Measurements from ENCODE around the gene GPR135. TPM values are rescaled to one million over a fixed set of nuclear protein-coding genes. Genes with fewer than 3 reads are reported as not detected.

Gene GPR135
- total and polyA plus RNA-seq, 2 of the 13 experiments (the other 11 are each of a cell fraction or from before 2014, with no cell fraction given) = 0.46 to 1.3 TPM

DNA sequence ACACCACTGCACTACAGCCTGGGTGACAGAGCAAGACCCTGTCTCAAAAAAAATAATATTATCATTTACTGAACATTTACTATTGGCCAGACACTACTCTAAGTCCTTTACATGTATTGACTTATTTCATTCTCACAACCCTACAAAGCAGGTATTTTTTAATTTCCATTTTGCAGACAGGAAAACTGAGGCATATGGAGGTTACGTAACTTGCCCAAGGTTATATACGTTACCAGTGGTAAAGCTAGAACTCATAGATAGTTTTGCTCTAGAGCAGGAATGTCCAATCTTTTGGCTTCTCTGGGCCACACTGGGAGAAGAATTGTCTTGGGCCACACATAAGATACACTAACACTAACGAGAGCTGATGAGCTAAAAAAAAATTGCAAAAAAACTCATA is 13.4 kb upstream of the GPR135 start:
- CTCF ChIA-PET (ENCODE audit: low intra/inter-chr PET ratio, low total read pairs) = no interaction called here
- Histone ChIP-seq H3K9ac (ENCODE audit: insufficient read depth, low read depth, low read length) (no peak overlapping the region), H2AFZ (ENCODE audit: low read length) (no peak overlapping the region), H3K36me3 (replicated peaks in 1 of 2; ENCODE audit: control insufficient read depth in 1 of 2, insufficient read depth in 2 of 2, low read length in 2 of 2) (peaks cover 16 to 31% of the 10 kb centered on the region in 2 experiments), H3K79me2 (ENCODE audit: insufficient read depth, low read length) (peaks cover 26% of the 10 kb centered on the region), H3K27ac (ENCODE audit: extremely low read length, insufficient read depth, low read length) (no peak overlapping the region), H3K9me3 (ENCODE audit: low read length) (no peaks in the 10 kb centered on the region), H3K4me3 (replicated peaks in 1 of 3; ENCODE audit: insufficient read depth in 1 of 3, low read depth in 2 of 3, low read length in 3 of 3) (no peak overlapping the region), H3K4me1 (ENCODE audit: insufficient read depth, low read length) (peaks cover 32% of the 10 kb centered on the region), H3K27me3 (ENCODE audit: control insufficient read depth in 1 of 2, insufficient read depth in 2 of 2, low read length in 2 of 2) (peaks cover 0 to 3% of the 10 kb centered on the region in 2 experiments; a peak in 1 of 5 replicates), H4K20me1 (ENCODE audit: insufficient read depth, low read length) (peaks cover 12% of the 10 kb centered on the region), H3K4me2 (ENCODE audit: low read depth, low read length) (no peak overlapping the region)
- POLR2A ChIA-PET = no interaction called here
- intact Hi-C loops (cut with micrococcal nuclease; ENCODE audit: unreplicated experiment) = no loop called here
- TF ChIP-seq ZNF629 (CRISPR knock-in tag; conservative IDR thresholded peaks at IDR 0.05) = peak; percentile 82
- TF ChIP-seq PAX8 (CRISPR knock-in tag; IDR thresholded peaks at IDR 0.05; ENCODE audit: borderline replicate concordance) = no peak
- FAIRE-seq = no peak
- in situ Hi-C loops (cut with HindIII; ENCODE audit: extremely low pct_ligation_motif_present, low pct_unique_long_range_greater_than_20kb) = no loop called here
- WGBS (ENCODE audit: low lambda C conversion rate) = 100% methylated on average over 3 of the region's 3 CpGs
- DNase-seq (ENCODE audit: low spot score) = no peak
- BruUV-seq (replicated peaks) = no TSS peak
- ATAC-seq = no peak

DNA sequence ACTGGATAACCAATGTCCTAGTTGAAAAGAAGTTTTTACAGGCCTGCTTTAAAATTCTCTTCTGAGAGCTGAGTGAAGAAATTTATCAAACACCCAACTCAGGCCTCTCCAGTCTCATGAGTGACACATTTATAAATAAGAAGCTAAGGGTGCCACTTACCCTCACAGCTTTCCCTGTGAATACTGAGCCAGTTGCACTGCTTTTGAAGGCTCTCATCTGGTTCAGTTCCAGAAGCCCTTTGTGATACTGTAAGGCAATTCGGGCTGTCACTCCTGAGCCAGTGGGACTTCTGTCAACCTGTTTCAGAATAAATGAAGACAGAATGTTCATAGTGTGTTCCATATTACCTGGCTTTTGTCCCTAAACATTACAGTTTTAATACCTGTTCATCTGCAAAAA is 10.5 kb upstream of the GPR135 start:
- in situ Hi-C loops (cut with HindIII; ENCODE audit: extremely low pct_ligation_motif_present, low pct_unique_long_range_greater_than_20kb) = no loop called here
- DNase-seq (ENCODE audit: low spot score) (no peak), ATAC-seq (no peak), FAIRE-seq (no peak)
- no peaks in the 10 kb centered on the region for H3K9me3 ChIP-seq (ENCODE audit: low read length)
- H3K36me3 ChIP-seq (replicated peaks in 1 of 2; ENCODE audit: control insufficient read depth in 1 of 2, insufficient read depth in 2 of 2, low read length in 2 of 2) = peaks cover 19 to 43% of the 10 kb centered on the region in 2 experiments
- no peak overlapping the region for H3K9ac ChIP-seq (ENCODE audit: insufficient read depth, low read depth, low read length)
- ChIA-PET CTCF (ENCODE audit: low intra/inter-chr PET ratio, low total read pairs) (no interaction called here), POLR2A (interaction anchor here (1.8 kb wide), 1 partner anchor 8 kb away, joined by 6 read pairs; the partner anchor contains the start of genes JKAMP and L3HYPDH)
- peaks cover 9% of the 10 kb centered on the region for H3K4me1 ChIP-seq (ENCODE audit: insufficient read depth, low read length)
- no TSS peak for BruUV-seq (replicated peaks)
- no peak overlapping the region for H3K4me3 ChIP-seq (replicated peaks in 1 of 3; ENCODE audit: insufficient read depth in 1 of 3, low read depth in 2 of 3, low read length in 3 of 3)
- no peaks in the 10 kb centered on the region; the same call in 1 of the 2 replicates for H4K20me1 ChIP-seq (ENCODE audit: insufficient read depth, low read length)
- no peak overlapping the region for H3K4me2 ChIP-seq (ENCODE audit: low read depth, low read length)
- no peak overlapping the region for H3K27ac ChIP-seq (ENCODE audit: extremely low read length, insufficient read depth, low read length)
- 75% methylated on average over 1 of the region's 1 CpG for WGBS (ENCODE audit: low lambda C conversion rate)
- H2AFZ ChIP-seq (ENCODE audit: low read length) = no peak overlapping the region
- intact Hi-C loops (cut with micrococcal nuclease; ENCODE audit: unreplicated experiment) = no loop called here
- peaks cover under 1% of the 10 kb centered on the region for H3K79me2 ChIP-seq (ENCODE audit: insufficient read depth, low read length)
- H3K27me3 ChIP-seq (ENCODE audit: control insufficient read depth in 1 of 2, insufficient read depth in 2 of 2, low read length in 2 of 2) = no peaks in the 10 kb centered on the region
- TF ChIP-seq, protein P1, sequence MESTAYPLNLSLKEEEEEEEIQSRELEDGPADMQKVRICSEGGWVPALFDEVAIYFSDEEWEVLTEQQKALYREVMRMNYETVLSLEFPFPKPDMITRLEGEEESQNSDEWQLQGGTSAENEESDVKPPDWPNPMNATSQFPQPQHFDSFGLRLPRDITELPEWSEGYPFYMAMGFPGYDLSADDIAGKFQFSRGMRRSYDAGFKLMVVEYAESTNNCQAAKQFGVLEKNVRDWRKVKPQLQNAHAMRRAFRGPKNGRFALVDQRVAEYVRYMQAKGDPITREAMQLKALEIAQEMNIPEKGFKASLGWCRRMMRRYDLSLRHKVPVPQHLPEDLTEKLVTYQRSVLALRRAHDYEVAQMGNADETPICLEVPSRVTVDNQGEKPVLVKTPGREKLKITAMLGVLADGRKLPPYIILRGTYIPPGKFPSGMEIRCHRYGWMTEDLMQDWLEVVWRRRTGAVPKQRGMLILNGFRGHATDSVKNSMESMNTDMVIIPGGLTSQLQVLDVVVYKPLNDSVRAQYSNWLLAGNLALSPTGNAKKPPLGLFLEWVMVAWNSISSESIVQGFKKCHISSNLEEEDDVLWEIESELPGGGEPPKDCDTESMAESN (CRISPR knock-in tag; conservative IDR thresholded peaks at IDR 0.05) = no peak
- TF ChIP-seq, protein P2, sequence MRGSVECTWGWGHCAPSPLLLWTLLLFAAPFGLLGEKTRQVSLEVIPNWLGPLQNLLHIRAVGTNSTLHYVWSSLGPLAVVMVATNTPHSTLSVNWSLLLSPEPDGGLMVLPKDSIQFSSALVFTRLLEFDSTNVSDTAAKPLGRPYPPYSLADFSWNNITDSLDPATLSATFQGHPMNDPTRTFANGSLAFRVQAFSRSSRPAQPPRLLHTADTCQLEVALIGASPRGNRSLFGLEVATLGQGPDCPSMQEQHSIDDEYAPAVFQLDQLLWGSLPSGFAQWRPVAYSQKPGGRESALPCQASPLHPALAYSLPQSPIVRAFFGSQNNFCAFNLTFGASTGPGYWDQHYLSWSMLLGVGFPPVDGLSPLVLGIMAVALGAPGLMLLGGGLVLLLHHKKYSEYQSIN (CRISPR knock-in tag; IDR thresholded peaks at IDR 0.05; ENCODE audit: borderline replicate concordance) = no peak
- TF ChIP-seq, protein P3, sequence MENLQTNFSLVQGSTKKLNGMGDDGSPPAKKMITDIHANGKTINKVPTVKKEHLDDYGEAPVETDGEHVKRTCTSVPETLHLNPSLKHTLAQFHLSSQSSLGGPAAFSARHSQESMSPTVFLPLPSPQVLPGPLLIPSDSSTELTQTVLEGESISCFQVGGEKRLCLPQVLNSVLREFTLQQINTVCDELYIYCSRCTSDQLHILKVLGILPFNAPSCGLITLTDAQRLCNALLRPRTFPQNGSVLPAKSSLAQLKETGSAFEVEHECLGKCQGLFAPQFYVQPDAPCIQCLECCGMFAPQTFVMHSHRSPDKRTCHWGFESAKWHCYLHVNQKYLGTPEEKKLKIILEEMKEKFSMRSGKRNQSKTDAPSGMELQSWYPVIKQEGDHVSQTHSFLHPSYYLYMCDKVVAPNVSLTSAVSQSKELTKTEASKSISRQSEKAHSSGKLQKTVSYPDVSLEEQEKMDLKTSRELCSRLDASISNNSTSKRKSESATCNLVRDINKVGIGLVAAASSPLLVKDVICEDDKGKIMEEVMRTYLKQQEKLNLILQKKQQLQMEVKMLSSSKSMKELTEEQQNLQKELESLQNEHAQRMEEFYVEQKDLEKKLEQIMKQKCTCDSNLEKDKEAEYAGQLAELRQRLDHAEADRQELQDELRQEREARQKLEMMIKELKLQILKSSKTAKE (CRISPR knock-in tag; IDR thresholded peaks at IDR 0.05; ENCODE audit: borderline replicate concordance) = no peak
- TF ChIP-seq TMF1 (CRISPR knock-in tag; IDR thresholded peaks at IDR 0.05; ENCODE audit: low read depth) (no peak), ZNF550 (CRISPR knock-in tag; IDR thresholded peaks at IDR 0.05; ENCODE audit: borderline replicate concordance) (no peak)
- TF ChIP-seq, protein P4, sequence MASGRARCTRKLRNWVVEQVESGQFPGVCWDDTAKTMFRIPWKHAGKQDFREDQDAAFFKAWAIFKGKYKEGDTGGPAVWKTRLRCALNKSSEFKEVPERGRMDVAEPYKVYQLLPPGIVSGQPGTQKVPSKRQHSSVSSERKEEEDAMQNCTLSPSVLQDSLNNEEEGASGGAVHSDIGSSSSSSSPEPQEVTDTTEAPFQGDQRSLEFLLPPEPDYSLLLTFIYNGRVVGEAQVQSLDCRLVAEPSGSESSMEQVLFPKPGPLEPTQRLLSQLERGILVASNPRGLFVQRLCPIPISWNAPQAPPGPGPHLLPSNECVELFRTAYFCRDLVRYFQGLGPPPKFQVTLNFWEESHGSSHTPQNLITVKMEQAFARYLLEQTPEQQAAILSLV (CRISPR knock-in tag; IDR thresholded peaks at IDR 0.05; ENCODE audit: borderline replicate concordance) = no peak
- TF ChIP-seq, protein P5, sequence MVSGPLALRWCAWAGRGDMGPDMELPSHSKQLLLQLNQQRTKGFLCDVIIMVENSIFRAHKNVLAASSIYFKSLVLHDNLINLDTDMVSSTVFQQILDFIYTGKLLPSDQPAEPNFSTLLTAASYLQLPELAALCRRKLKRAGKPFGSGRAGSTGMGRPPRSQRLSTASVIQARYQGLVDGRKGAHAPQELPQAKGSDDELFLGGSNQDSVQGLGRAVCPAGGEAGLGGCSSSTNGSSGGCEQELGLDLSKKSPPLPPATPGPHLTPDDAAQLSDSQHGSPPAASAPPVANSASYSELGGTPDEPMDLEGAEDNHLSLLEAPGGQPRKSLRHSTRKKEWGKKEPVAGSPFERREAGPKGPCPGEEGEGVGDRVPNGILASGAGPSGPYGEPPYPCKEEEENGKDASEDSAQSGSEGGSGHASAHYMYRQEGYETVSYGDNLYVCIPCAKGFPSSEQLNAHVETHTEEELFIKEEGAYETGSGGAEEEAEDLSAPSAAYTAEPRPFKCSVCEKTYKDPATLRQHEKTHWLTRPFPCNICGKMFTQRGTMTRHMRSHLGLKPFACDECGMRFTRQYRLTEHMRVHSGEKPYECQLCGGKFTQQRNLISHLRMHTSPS (CRISPR knock-in tag; IDR thresholded peaks at IDR 0.05; ENCODE audit: low read depth) = no peak

Measured in HepG2 (cell line).